NCI-H2196 treated with DMSO at 0.1 percent for 48 hours (cell line): Measurements from ENCODE around the gene ETV5.
"Not testable (repeated sequence)": the region's sequence is repeated elsewhere in the genome, so short reads cannot be mapped to it uniquely, and the experiment has no call there.

Experiments
- DNase-seq: peaks from one replicate; lab custom pipeline; 2025; ENCODE audit not compliant: unreplicated experiment; lab: John Stamatoyannopoulos, UW

ETV5 gene

DNA sequence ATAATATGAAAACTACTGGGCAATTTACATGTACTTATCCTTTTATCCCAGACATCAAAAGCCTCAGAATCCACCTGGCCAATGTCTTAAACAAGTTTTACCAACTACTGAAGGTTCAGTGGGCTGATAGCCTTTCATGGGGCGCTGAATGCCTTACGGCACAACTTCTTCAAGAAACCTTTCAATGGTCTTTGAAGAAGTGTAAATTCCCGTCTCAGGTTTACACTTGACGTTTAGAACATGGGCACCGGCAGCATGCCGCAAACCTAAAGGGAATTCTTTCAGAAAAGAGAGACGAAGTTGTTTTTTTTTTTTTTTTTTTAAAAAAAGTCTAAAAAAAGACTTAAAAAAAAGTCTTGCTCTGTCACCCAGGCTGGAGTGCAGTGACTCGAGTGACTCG lies 39.7 kb downstream of the ETV5 start:
- no peak for DNase-seq

DNA sequence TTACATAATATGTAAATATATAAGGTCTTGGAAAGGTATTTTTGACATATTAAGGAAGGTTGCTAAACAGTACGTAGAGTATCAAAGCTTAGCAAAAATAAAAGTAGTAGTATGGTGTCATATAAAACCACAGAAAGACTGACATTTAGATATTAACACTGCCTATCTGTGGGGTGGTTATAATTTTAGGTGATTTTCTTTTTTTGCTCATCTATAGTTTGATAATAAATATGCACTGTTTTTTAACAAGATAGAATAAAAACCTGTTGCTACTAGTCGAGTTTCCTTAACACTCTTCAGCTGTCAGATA lies 40.7 kb downstream of the ETV5 start:
- no peak for DNase-seq

DNA sequence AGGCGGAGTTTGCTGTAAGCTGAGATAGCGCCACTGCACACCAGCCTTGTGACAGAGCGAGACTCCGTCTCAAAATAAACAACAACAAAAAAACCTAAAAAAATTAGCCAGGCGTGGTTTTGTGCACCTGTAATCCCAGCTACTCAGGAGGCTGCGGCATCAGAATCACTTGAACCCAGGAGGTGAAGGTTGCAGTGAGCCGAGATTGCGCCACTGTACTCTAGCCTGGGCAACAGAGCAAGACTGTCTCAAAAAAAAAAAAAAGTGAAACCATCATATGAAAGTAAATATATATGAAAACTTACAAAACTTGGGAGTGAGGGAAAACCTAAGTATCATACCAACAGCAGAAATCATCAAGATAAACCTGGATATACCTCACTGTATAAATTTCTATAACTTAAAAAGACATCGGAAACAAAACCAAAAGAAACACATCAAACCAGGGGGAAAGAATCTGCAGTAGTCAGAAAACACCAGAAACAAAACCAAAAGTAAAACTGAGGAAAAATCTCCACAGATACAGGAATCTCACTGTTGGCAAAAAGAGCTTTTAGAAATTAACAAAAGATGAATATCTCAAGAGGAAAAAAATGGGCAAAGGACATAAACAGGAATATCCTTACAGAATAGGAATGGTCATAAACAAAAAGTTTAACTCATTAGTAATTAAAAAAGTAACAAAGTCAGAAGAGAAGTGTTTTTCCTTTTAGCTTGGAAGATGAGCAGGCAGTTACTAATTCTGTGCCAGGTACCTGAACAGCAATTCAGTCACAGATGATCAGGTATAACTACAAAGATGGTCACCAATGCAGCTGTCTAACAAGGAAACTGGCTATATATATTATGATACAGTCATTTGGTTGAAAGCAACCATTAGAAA lies 41.3 kb downstream of the ETV5 start:
- no peak for DNase-seq

DNA sequence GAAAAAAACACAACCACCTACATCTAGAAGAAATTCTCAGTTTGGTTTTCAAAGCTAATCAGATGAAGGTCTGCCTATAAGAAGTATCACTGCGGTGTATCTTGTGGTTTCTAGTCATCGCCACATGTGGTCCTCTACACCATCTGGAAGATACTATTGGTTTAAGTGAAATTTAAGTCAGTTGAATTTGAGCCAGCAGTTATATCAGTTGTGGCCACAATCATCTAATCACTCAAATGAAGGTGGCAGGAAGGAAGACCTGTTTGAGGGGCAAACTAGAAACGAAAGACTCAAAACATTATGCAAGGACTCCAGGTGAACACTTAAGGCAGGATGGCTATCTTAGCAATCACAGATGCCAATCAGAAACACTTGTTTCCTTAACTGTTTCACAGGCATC lies 48.7 kb downstream of the ETV5 start:
- no peak for DNase-seq

DNA sequence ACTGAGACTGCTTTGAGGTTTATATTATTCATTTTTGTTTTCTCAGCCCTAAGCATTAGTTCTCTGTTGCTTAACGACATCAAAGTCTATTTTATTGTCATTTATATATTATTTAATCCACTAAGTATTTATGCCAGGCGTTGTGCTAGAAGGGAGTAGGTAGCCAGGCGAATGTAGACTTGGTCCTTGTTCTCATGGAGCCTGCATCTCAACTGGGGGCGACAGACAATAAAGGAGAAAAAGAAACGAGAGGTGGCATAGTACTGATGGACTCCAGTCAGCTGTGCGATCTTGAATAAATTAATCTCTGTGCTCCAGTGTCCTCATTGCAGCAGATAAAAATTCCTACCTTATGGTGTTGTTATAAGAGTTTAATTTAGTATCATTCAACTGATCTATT lies 49.7 kb downstream of the ETV5 start:
- no peak for DNase-seq

DNA sequence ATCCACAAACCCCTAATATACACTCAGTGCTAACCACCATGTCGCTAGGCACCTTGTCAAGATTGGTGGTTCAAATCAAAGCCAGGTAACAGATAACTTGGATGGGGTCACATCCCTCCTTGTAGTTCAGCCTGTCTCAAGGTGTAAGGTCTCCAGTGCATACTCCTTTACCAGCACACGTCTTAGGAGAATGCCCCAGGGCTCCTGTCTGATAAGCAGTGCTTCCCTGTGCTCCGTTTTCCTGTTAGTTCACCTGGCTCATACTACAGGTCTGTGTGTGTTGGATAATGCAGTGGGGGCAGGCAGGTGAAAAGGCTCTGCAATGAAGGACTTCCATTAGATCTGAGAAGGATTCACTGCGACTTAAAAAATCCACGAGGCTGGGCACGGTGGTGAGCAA lies 50.7 kb downstream of the ETV5 start:
- no peak for DNase-seq

DNA sequence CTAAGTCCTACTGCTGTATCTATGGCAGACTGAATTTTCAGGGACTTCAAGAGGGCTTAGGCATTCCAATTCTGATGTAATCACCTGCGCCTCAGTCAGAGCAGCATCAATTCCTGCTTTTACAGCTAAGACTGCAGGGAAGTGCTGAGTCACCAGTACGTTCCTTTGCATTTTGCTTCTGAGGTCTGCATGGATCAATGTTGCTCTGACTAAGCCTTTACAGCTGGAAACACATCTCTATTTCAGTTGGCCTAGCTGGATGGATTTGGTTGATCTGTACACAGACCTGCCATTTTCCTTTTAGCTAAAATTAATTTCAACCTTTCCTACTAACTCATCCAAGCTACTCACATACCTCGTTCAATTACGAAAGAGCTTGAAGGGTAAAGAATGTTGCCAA lies 51.3 kb downstream of the ETV5 start:
- no peak for DNase-seq

DNA sequence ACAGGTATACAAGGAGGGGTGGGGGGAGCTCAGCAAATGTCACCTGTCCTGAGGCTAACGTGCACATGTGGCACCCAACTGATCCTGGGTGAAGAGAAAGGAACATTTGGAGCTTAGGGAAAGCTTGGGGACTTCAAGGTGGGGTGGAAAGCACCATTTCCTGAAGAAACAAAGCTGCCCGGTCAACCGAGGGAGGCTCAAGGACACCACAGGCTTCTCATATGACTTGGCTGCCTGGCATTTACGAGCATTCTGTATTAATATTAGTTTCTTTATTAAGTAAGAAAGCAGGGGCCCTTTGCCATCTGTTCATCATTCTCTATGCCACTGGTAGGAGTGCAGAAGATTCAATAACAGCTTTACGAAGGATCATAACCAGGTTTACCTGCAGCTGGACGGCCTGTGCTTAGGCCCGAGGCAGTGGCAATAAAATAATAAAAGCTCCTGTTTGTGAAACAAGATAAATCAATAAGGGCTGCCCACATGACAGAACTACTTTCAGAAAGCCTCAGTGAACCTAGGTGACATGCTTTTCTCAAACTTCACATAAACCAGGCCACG lies 54.0 kb downstream of the ETV5 start:
- peak; percentile 70 for DNase-seq

DNA sequence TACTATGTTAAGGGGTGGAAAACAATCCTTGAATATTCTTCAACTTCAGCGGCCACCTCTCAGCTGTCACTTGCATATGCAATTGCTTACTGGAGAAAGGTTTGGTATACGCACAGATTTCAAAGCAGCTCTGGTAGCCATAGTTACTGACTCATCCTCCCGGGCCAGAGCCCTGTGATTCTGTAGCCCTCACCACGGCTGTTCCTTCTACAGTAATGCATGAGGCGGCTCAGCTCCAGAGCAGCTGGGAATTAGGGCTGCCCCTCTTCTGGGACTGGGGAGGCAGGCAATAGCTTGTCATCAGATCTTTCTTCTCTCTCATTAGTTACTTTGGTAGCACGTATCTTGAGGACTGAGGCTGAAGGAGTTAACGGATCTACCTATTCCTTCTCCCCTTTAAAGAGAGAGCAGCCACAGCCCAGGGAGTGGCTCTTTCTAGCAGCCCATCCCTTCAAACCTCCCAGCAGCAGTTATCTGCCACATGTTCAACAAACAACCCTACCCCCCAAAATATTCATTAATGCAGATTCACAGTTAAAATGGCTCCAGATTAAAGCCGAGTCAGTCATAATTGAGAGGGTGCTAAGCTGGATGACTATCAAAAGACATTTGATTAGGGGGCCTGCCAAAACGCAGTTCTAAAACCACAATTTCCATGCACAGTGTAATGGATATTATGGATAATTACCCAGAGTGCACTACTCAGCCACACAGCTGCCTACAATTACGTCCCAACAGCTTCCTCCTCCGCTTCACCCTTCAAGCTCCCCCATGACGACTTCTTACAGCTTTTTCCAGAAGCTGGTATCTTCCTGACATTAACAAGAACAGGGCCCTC lies 54.7 kb downstream of the ETV5 start:
- peak; percentile 78 for DNase-seq

DNA sequence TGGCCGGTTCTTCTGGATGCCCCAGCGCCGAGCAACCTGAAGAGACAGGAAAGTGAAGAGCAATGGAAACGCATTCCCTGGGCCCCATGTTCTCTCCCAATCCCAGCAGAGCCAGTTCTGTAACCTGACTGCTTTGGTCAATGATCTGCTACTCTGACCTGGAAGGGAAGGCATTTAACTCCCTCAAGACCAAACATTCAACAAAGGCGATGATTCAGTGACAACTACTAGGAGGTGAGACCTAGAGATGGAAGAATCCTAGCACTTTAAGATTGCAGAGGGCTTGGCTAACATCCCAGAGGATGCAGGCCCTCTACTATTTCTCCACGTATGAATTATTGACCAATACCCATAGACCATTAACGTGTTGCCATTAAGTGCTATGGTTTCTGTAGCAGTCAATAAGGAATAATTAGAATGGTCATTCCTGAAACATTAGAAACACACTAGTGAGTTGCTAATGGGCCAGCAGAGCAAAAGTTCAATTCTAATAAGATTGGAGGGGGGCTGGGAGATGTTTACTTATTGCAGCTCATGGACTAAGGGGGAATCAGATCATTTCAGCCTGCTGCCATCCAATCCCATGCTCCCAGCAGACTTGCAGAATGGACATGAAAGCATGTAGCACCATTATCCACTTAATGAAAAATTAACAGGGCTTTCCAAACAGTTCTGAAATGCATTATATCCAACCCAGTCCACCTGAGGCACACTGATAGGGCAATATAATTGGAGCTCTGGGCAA lies 56.6 kb downstream of the ETV5 start:
- no peak for DNase-seq

DNA sequence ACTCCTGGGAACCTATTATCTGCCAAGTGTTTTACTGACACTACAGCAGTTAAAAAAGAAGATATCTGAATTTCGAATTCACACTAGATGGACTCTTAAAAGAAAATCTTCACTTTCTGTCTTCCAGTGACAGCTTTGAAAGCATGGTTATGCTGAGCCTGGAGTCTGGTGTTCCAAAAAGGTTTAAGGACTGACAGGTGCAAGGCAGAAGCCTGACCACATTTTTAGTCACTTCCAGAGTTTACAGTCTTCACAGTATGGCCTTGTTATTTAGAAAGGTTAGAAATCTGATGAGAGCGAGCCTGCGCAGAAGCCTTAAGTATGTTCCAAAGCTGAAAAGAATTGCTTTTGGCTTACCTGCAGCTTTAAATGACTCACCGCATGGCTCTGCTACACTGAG lies 59.9 kb downstream of the ETV5 start:
- no peak for DNase-seq

DNA sequence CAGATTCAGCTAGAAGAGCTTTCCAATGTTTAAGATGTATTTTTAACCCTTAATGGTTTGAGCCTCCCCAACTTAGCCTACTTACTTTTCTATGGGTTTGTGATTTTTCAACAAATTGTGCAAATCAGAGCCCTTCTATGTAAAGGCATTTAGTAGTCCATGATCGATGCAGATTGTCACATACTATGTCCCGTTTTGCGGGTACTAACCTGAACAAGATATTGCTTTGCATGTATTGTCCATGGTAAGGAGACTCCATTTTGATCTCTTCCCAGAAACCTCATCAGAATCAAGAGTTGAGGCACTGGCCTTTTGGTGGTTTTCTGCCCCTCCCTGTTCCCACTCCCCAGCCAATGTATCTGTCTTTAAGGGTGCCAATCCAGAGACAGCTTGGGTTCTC lies 60.8 kb downstream of the ETV5 start:
- no peak for DNase-seq

DNA sequence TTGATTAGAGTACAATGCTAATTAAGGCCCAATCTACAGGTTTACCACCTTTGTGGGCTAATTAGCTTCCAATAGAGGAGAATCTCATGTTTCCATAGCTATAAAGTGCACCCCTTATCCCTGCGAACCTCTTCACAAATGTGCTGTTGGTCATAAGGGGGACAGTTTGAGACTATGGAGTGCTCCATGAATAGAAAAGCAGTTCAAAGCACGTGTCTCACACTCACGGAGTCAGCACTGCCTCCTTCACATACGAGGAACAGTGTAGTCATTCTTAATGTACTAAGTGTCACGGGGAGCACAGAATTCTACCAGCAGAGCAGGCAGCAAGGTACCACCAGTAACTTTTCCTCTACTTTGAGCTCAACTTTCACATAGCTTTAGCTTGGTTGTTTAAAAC lies 62.1 kb downstream of the ETV5 start:
- DNase-seq: no peak

DNA sequence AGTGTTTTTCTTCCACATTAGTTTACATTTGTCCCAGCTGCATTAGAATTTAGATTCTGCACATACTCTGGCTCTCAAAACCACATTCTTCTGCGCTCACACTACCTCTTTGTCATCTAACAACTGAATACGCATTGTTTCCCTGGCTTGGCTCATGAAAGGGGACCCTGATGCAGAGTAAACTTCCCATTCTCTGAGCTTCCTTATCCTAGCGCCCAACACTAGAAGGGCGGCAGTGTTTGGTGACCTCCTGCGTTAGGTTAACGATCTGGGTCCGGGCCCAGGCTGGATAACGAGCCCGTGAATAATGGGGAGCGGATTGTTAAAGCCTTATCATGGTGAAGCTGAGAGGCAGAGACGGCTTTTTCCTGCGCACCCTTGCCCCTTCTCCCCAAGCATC lies 63.9 kb downstream of the ETV5 start:
- no peak for DNase-seq

DNA sequence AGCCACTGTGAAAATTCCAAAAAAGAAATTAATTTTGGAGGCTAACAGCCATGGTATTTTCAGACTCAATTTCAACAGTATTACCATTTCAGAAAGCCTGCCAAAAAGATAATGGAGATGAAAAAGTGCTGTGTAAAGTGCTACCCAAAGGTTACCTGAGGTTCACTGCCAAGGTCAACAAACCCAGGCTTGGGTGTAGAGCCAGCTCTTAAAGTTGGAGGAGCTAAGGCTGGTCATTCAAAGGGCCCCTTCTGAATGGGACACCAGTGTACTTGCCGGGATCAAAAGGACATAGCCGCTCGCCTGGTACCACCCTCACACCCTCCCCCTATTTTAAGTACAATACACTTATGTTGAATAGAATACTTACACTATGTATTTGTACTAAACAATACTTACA lies 64.5 kb downstream of the ETV5 start:
- DNase-seq: peak; percentile 35

DNA sequence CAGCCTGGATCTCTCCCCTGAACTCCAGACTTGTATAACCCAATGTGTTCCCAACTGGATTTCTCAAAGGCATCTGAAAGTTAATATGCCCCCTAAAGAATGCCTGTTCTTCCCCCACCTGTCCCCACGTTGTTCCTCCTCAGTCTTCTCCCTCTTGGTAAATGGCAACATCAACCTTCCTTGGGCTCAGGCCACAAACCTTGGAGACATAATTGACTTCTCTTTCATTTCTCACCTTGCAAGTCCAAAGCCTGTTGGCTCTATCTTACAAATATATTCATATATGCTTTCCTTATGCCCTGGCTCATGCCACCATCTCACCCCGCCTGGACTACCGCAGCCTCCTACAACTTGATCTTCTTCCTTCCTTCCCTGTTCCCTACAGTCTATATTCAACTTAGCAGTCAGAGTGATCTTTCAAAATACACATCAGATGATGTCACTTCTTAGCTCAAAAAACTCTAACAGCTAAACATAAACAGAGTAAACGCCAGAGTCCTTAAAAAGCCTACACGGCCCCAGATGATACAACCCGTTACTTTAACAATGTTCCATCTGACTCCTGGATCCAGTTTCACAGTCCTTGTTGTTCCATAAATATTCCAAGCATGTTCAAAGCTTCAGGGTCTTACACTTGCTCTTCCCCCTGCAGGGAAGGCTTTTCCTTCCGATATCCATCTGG lies 66.2 kb downstream of the ETV5 start:
- DNase-seq: no peak

DNA sequence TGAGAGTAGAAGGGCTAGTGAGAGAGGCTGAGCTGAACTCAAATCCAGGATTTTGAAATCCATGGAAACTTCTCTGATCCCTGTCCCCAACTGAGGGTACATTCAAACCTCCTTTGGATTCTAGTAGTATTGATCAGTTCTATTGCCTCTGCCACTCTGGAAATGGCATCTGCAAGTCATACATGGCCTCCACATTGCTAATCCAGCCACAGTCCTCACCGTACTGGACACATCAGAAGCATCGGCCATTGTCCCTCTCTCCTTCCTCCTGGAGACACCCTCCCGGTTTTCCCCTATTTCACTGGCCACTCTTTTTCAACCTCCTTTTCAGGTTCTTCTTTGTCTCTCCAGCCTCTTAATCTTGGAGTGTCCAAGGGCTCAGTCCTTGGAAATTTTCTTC lies 66.9 kb downstream of the ETV5 start:
- no peak for DNase-seq

DNA sequence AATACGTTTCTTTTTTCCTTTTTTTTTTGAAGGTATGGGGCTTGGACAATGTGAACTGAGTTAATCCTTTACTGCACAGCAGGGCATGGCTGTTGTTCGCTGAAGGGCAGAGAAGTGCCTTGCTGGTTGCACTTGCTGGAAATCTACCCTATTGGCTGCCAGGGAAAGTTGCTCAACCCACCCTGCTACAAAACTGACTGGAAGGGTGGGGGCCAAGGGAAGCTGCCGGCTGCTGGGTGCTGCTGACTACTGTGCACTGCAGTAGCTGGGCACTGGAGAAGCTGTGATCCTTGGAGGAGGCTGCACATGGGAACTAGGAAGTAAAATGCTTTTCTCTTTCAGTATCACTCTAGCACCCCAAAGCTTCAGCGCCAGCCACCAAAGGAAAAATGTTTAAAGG lies 70.5 kb downstream of the ETV5 start:
- DNase-seq: no peak

DNA sequence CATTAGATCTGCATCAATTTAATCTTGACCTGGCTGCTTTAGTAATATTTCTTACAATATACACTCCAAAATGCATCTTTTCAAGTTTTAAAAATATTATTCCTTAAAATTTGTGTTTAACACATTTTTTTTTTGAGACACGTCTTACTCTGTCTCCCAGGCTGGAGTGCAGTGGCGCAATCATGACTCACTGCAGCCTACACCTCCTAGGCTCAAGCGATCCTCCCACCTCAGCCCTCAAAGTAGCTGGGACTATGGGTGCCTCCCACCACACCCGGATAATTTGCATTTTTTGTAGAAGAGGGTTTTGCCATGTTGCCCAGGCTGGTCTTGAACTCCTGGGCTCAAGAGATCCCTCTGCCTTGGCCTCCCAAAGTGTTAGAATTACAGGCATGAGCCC lies 73.6 kb downstream of the ETV5 start:
- no peak for DNase-seq

DNA sequence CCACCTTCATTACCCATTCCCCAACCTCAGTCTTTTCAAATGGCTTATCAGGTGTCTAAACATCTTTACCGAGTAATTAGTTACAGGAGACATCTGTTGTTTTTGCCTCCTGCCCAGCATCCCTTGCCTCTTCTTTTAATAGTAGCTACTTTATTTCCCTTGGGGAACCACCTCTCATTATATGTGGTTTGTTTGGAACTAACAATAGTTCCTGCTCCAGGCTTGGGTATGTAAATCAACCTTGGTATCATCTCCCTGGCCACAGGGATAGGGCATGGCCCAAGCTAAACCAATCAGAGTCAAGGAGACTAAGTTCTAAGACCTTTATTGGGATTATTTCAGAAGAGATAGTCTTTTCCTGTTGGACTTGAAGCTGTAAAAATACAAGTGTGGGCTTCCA lies 76.6 kb downstream of the ETV5 start:
- no peak for DNase-seq

DNA sequence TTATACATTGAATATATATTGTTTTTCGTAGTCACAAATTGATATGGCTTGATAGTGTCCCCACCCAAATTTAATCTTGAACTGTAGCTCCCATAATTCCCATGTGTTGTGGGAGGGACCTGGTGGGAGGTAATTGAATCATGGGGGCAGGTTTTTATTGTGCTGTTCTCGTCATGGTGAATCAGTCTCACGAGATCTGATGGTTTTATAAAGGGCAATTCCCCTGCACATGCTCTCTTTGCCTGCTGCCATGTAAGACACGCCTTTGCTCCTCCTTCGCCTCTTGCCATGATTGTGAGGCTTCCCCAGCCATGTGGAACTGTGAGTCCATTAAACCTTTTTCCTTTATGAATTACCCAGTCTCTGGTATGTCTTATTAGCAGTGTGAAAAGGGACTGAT lies 82.9 kb downstream of the ETV5 start:
- not testable (repeated sequence) for DNase-seq
